H9 (cell line): ENCODE results near the gene RPS14. TPM values are rescaled to one million over a fixed set of nuclear protein-coding genes. Genes with fewer than 3 reads are reported as not detected.
A peak's percentile ranks its signal among the peaks of the same experiment; 100 is the strongest.

Experiments
- DNase-seq: peaks from one replicate; pipeline ENCODE4 v3.0.0-alpha.2; 2017
- H2AFZ ChIP-seq: one replicate; pipeline ENCODE4 v1.6.1; 2013; ENCODE audit warnings: mild to moderate bottlenecking, low read length, control low read depth, moderate library complexity
- H2AK5ac ChIP-seq: 2 replicates; pipeline ENCODE4 v1.6.1; 2013; ENCODE audit warnings: low read length, control low read depth, mixed read lengths; ENCODE audit not compliant: insufficient read length
- H2BK120ac ChIP-seq: one replicate; pipeline ENCODE4 v1.6.1; 2013; ENCODE audit warnings: low read depth, mild to moderate bottlenecking, low read length, control low read depth, inconsistent platforms; ENCODE audit not compliant: poor library complexity, severe bottlenecking
- H2BK12ac ChIP-seq: 2 replicates; pipeline ENCODE4 v1.6.1; 2013; ENCODE audit warnings: low read length, control low read depth, mixed read lengths, low read depth; ENCODE audit not compliant: insufficient read length
- H2BK15ac ChIP-seq: 2 replicates; pipeline ENCODE4 v1.6.1; 2013; ENCODE audit warnings: low read depth, low read length, control low read depth
- H2BK20ac ChIP-seq: one replicate; pipeline ENCODE4 v1.6.1; 2013; ENCODE audit warnings: low read depth, mild to moderate bottlenecking, low read length, control low read depth, inconsistent platforms; ENCODE audit not compliant: poor library complexity, severe bottlenecking
- H2BK5ac ChIP-seq: 2 replicates; pipeline ENCODE4 v1.6.1; 2013; ENCODE audit warnings: low read length, control low read depth, mixed read lengths; ENCODE audit not compliant: insufficient read length
- H3K14ac ChIP-seq: 2 replicates; pipeline ENCODE4 v1.6.1; 2013; ENCODE audit warnings: low read length, control low read depth; ENCODE audit not compliant: insufficient read depth
- H3K18ac ChIP-seq: 2 replicates; pipeline ENCODE4 v1.6.1; 2013; ENCODE audit warnings: low read depth, mild to moderate bottlenecking, mixed read lengths, low read length, control low read depth; ENCODE audit not compliant: insufficient read length
- H3K23ac ChIP-seq: 2 replicates; pipeline ENCODE4 v1.6.1; 2013; ENCODE audit warnings: low read length, control low read depth, mixed read lengths, low read depth; ENCODE audit not compliant: insufficient read length
- H3K23me2 ChIP-seq: 2 replicates; pipeline ENCODE4 v1.6.1; 2013; ENCODE audit warnings: low read depth, mild to moderate bottlenecking, mixed read lengths, low read length, control low read depth; ENCODE audit not compliant: insufficient read length, poor library complexity, severe bottlenecking
- H3K27ac ChIP-seq: 2 replicates; pipeline ENCODE4 v1.5.1; 2013; ENCODE audit warnings: low read length, control low read depth, mixed read lengths, low read depth; ENCODE audit not compliant: insufficient read length
- H3K27me3 ChIP-seq: 2 replicates; pipeline ENCODE4 v1.6.1; 2013; ENCODE audit warnings: low read length, control low read depth, inconsistent platforms; ENCODE audit not compliant: insufficient read depth
- H3K4ac ChIP-seq: 2 replicates; pipeline ENCODE4 v1.6.1; 2013; ENCODE audit warnings: low read depth, mild to moderate bottlenecking, control low read depth, inconsistent platforms, low read length, moderate library complexity
- H3K4me1 ChIP-seq: 2 replicates; pipeline ENCODE4 v1.6.1; 2013; ENCODE audit warnings: low read length, control low read depth, inconsistent platforms; ENCODE audit not compliant: insufficient read depth
- H3K4me2 ChIP-seq: 2 replicates; pipeline ENCODE4 v1.6.1; 2013; ENCODE audit warnings: low read length, control low read depth, mixed read lengths; ENCODE audit not compliant: insufficient read length, insufficient read depth
- H3K56ac ChIP-seq: 2 replicates; pipeline ENCODE4 v1.6.1; 2013; ENCODE audit warnings: low read depth, mild to moderate bottlenecking, mixed read lengths, low read length, control low read depth; ENCODE audit not compliant: insufficient read length
- H3K79me1 ChIP-seq: 2 replicates; pipeline ENCODE4 v1.6.1; 2013; ENCODE audit warnings: low read depth, mild to moderate bottlenecking, moderate library complexity, low read length, control low read depth, inconsistent platforms; ENCODE audit not compliant: insufficient read depth, poor library complexity, severe bottlenecking
- H3K79me2 ChIP-seq: 2 replicates; pipeline ENCODE4 v1.6.1; 2013; ENCODE audit warnings: low read length, control low read depth, inconsistent platforms; ENCODE audit not compliant: insufficient read depth
- H3K9ac ChIP-seq: 2 replicates; pipeline ENCODE4 v1.6.1; 2013; ENCODE audit warnings: low read length, control low read depth, mixed read lengths; ENCODE audit not compliant: insufficient read length; ENCODE audit errors: extremely low read depth
- H3K9me3 ChIP-seq: one replicate; pipeline ENCODE4 v1.6.1; 2013; ENCODE audit warnings: low read depth, low read length, inconsistent platforms; ENCODE audit not compliant: control insufficient read depth
- H3T11ph ChIP-seq: one replicate; pipeline ENCODE4 v1.6.1; 2013; ENCODE audit warnings: mild to moderate bottlenecking, low read length, control low read depth, inconsistent platforms
- H4K20me1 ChIP-seq: one replicate; pipeline ENCODE4 v1.6.1; 2013; ENCODE audit not compliant: control insufficient read depth, insufficient read length, insufficient read depth
- H4K5ac ChIP-seq: 2 replicates; pipeline ENCODE4 v1.6.1; 2013; ENCODE audit warnings: low read depth, mild to moderate bottlenecking, mixed read lengths, low read length, control low read depth; ENCODE audit not compliant: insufficient read length
- H4K8ac ChIP-seq: replicated peaks from 2 replicates; pipeline ENCODE4 v1.6.1; 2013; ENCODE audit warnings: low read length, control low read depth, mixed read lengths, low read depth; ENCODE audit not compliant: insufficient read length
- H4K91ac ChIP-seq: 2 replicates; pipeline ENCODE4 v1.6.1; 2013; ENCODE audit warnings: low read depth, mild to moderate bottlenecking, moderate library complexity, mixed read lengths, low read length, control low read depth; ENCODE audit not compliant: insufficient read length
- H3K27ac Mint-ChIP-seq, 3 experiments: 2 replicates in 2 of 3; 3 replicates in 1 of 3; pipeline ENCODE4 v1.8.0; 2020 to 2021; ENCODE audit warnings: mixed read lengths in 3 of 3, mild to moderate bottlenecking in 1 of 3, moderate library complexity in 1 of 3
- H3K27me3 Mint-ChIP-seq: 2 replicates; pipeline ENCODE4 v1.8.0; 2021; ENCODE audit warnings: low read depth, mild to moderate bottlenecking, moderate library complexity, mixed read lengths
- H3K36me3 Mint-ChIP-seq, 3 experiments: 2 replicates in 2 of 3; 3 replicates in 1 of 3; pipeline ENCODE4 v1.8.0; 2020 to 2021; ENCODE audit warnings: low read depth in 3 of 3, mixed read lengths in 3 of 3; ENCODE audit not compliant: insufficient read depth in 1 of 3
- H3K4me1 Mint-ChIP-seq, 2 experiments: 2 replicates each; pipeline ENCODE4 v1.8.0; 2020; ENCODE audit warnings: mixed read lengths in 2 of 2
- H3K4me3 Mint-ChIP-seq, 2 experiments: 2 replicates in 1 of 2; 3 replicates in 1 of 2; pipeline ENCODE4 v1.8.0; 2020 to 2021; ENCODE audit warnings: mild to moderate bottlenecking in 2 of 2, mixed read lengths in 2 of 2, moderate library complexity in 1 of 2
- H3K9me3 Mint-ChIP-seq, 2 experiments: 2 replicates in 1 of 2; 3 replicates in 1 of 2; pipeline ENCODE4 v1.8.0; 2020; ENCODE audit warnings: mild to moderate bottlenecking in 2 of 2, mixed read lengths in 2 of 2, moderate library complexity in 1 of 2
- CTCF ChIP-seq: fragments of 200-600 bp; sonication (generic); conservative IDR thresholded peaks from 3 replicates; pipeline ENCODE4 v1.8.0; 2021; ENCODE audit warnings: antibody characterized with exemption, mild to moderate bottlenecking
- WGBS: extraction: QIAGEN DNeasy Blood & Tissue Kit; methylation state at CpG from one replicate; pipeline ENCODE4 v1.1.7; 2013; ENCODE audit warnings: missing lambda C conversion rate, low lambda C conversion rate, mixed read lengths; ENCODE audit not compliant: insufficient read length; ENCODE audit errors: extremely low coverage; 5-methylcytosine and 5-hydroxymethylcytosine counted together
- total RNA-seq: library from RNA; stranded (reverse); gene quantifications from 2 replicates; pipeline ENCODE4 v1.2.1, GENCODE V29; 2021

RPS14 gene
- total RNA-seq, 1 experiment from 2014 or later, result 2,533 TPM

GRCh38 chr5:150465927-150466326 is 16.4 kb upstream of the RPS14 start:
- Histone ChIP-seq H2BK120ac (no peak overlapping the region), H3T11ph (no peak overlapping the region), H3K9ac (no peak overlapping the region), H3K79me1 (no peaks in the 10 kb centered on the region), H4K8ac (no peak overlapping the region), H2AFZ (no peak overlapping the region), H3K79me2 (no peaks in the 10 kb centered on the region), H3K18ac (no peak overlapping the region), H4K20me1 (no peaks in the 10 kb centered on the region), H2AK5ac (no peak overlapping the region), H3K56ac (no peak overlapping the region), H3K14ac (no peak overlapping the region; the same call in 1 of the 2 replicates), H3K4me2 (no peak overlapping the region), H2BK5ac (no peak overlapping the region), H3K4me1 (no peaks in the 10 kb centered on the region; the same call in 1 of the 2 replicates), H2BK15ac (no peak overlapping the region), H4K91ac (no peak overlapping the region), H3K23me2 (no peaks in the 10 kb centered on the region), H3K4ac (no peak overlapping the region), H3K27me3 (no peaks in the 10 kb centered on the region), H3K23ac (no peak overlapping the region), H4K5ac (no peak overlapping the region), H2BK20ac (no peak overlapping the region), H3K9me3 (no peaks in the 10 kb centered on the region), H2BK12ac (no peak overlapping the region), H3K27ac (no peak overlapping the region)
- Mint-ChIP-seq H3K27me3 (no peaks in the 10 kb centered on the region; the same call in 1 of the 2 replicates), H3K4me1 (peaks cover 28 to 36% of the 10 kb centered on the region in 2 experiments), H3K4me3 (no peak overlapping the region), H3K36me3 (no peaks in the 10 kb centered on the region), H3K9me3 (no peaks in the 10 kb centered on the region; a peak in 1 of 5 replicates), H3K27ac (peak overlapping the region in 2 of 3 experiments; percentile 46 to 49; a peak in 1 of 7 replicates)
- no CpG with 5 or more reads among the region's 8 CpGs for WGBS
- DNase-seq, result no peak
- TF ChIP-seq CTCF, result no peak
